CD14-positive monocyte (primary cell): ENCODE measurements around the gene PIM3. TPM values are rescaled to one million over a fixed set of nuclear protein-coding genes. Genes with fewer than 3 reads are reported as not detected.

Source experiments
- DNase-seq, 3 donors: peaks; one replicate each; pipeline ENCODE4 v3.0.0-alpha.2; 2011 to 2022
- H2AFZ ChIP-seq: 2 replicates; pipeline ENCODE4 v1.6.0; 2012; ENCODE audit warnings: mild to moderate bottlenecking, low read depth, low read length, inconsistent platforms; ENCODE audit not compliant: insufficient read depth, poor library complexity, severe bottlenecking
- H3K27ac ChIP-seq, 2 donors: 1 replicate in 1 of 2; 2 replicates in 1 of 2; pipeline ENCODE4 v1.5.1; 2012 to 2013; ENCODE audit warnings: low read length in 2 of 2, control low read depth in 1 of 2, inconsistent platforms in 1 of 2, low read depth in 1 of 2, mild to moderate bottlenecking in 1 of 2
- H3K27me3 ChIP-seq, 2 donors: one replicate each; pipeline versions ENCODE4 v1.6.0 to v1.6.1; 2011 to 2013; ENCODE audit warnings: low read length in 2 of 2; ENCODE audit not compliant: control insufficient read depth in 2 of 2, insufficient read depth in 2 of 2
- H3K36me3 ChIP-seq, 2 donors: replicated peaks in 1 of 2; 1 replicate in 1 of 2; 2 replicates in 1 of 2; pipeline versions ENCODE4 v1.5.1 to v1.6.1; 2012 to 2013; ENCODE audit warnings: low read length in 2 of 2, control low read depth in 1 of 2, inconsistent platforms in 1 of 2, mild to moderate bottlenecking in 1 of 2; ENCODE audit not compliant: insufficient read depth in 2 of 2, control insufficient read depth in 1 of 2
- H3K4me1 ChIP-seq, 2 donors: 1 replicate in 1 of 2; 2 replicates in 1 of 2; pipeline versions ENCODE4 v1.5.1 to v1.6.1; 2012 to 2013; ENCODE audit warnings: low read length in 2 of 2, control low read depth in 1 of 2, inconsistent platforms in 1 of 2, mild to moderate bottlenecking in 1 of 2, moderate library complexity in 1 of 2; ENCODE audit not compliant: insufficient read depth in 2 of 2, control insufficient read depth in 1 of 2
- H3K4me2 ChIP-seq: replicated peaks from 2 replicates; pipeline ENCODE3; 2012; ENCODE audit warnings: low read length, moderate library complexity, mild to moderate bottlenecking; ENCODE audit not compliant: poor library complexity, severe bottlenecking; ENCODE audit errors: extremely low read depth
- H3K4me3 ChIP-seq, 3 experiments: fragments of 200-600 bp in 1 of 3; sonication (generic) in 1 of 3; replicated peaks in 1 of 3; 1 replicate in 2 of 3; 2 replicates in 1 of 3; pipeline ENCODE4 v1.5.1; 2011 to 2013; ENCODE audit warnings: low read length in 3 of 3, mild to moderate bottlenecking in 3 of 3, control low read depth in 2 of 3, low read depth in 2 of 3, inconsistent platforms in 1 of 3, moderate library complexity in 1 of 3
- H3K79me2 ChIP-seq: 2 replicates; pipeline ENCODE4 v1.6.0; 2012; ENCODE audit warnings: mild to moderate bottlenecking, control low read depth, inconsistent platforms, low read length, moderate library complexity; ENCODE audit not compliant: insufficient read depth
- H3K9ac ChIP-seq: 2 replicates; pipeline ENCODE4 v1.6.0; 2017; ENCODE audit warnings: low read length, mild to moderate bottlenecking; ENCODE audit not compliant: insufficient read depth, poor library complexity, severe bottlenecking
- H3K9me3 ChIP-seq, 2 donors: replicated peaks in 1 of 2; 1 replicate in 1 of 2; 2 replicates in 1 of 2; pipeline versions ENCODE4 v1.5.1 to v1.6.1; 2012 to 2013; ENCODE audit warnings: low read length in 2 of 2, control low read depth in 1 of 2; ENCODE audit not compliant: control insufficient read depth in 1 of 2, insufficient read depth in 1 of 2
- H4K20me1 ChIP-seq: 2 replicates; pipeline ENCODE4 v1.6.0; 2012; ENCODE audit warnings: mild to moderate bottlenecking, low read length, control low read depth, moderate library complexity; ENCODE audit not compliant: insufficient read depth
- H3K27ac Mint-ChIP-seq, 7 donors: one replicate each; pipeline ENCODE4 v1.8.0; 2020; ENCODE audit warnings: mild to moderate bottlenecking in 7 of 7, mixed read lengths in 7 of 7, moderate library complexity in 6 of 7, inconsistent platforms in 2 of 7
- H3K27me3 Mint-ChIP-seq, 3 donors: one replicate each; pipeline ENCODE4 v1.8.0; 2021 to 2022; ENCODE audit warnings: low read depth in 3 of 3, mild to moderate bottlenecking in 3 of 3, mixed read lengths in 3 of 3, moderate library complexity in 3 of 3, inconsistent platforms in 1 of 3
- H3K36me3 Mint-ChIP-seq, 2 donors: one replicate each; pipeline ENCODE4 v1.8.0; 2020; ENCODE audit warnings: mixed read lengths in 2 of 2, inconsistent platforms in 1 of 2, mild to moderate bottlenecking in 1 of 2
- H3K4me1 Mint-ChIP-seq: one replicate; pipeline ENCODE4 v1.8.0; 2020; ENCODE audit warnings: mild to moderate bottlenecking, mixed read lengths
- H3K4me3 Mint-ChIP-seq, 2 donors: one replicate each; pipeline ENCODE4 v1.8.0; 2020; ENCODE audit warnings: mild to moderate bottlenecking in 2 of 2, mixed read lengths in 2 of 2, moderate library complexity in 1 of 2
- H3K9me3 Mint-ChIP-seq, 7 donors: one replicate each; pipeline ENCODE4 v1.8.0; 2020 to 2022; ENCODE audit warnings: mixed read lengths in 7 of 7, mild to moderate bottlenecking in 6 of 7, moderate library complexity in 6 of 7, inconsistent platforms in 2 of 7
- WGBS: methylation state at CpG from one replicate; pipeline ENCODE4 v1.1.5; 2013; ENCODE audit warnings: missing lambda C conversion rate; ENCODE audit not compliant: insufficient coverage; 5-methylcytosine and 5-hydroxymethylcytosine counted together
- intact Hi-C, 2 donors: fragments of 100-400 bp; cut with micrococcal nuclease; formaldehyde crosslinking; loops; one replicate each; pipeline versions ENCODE4 v1.15.0 to v1.15.1; 2023
- polyA plus RNA-seq, 3 donors: library from polyadenylated mRNA; depleted of rRNA in 1 of 3; unstranded in 2 of 3; stranded (reverse) in 1 of 3; fragments of 300-500 nt in 2 of 3; fragments of >200 nt in 1 of 3; fragmentation: Illumina TruSeq in 2 of 3; gene quantifications; 1 replicate in 2 of 3; 2 replicates in 1 of 3; pipeline ENCODE4 v1.2.3, GENCODE V29; 2012 to 2021
- TF ChIP-seq, protein P1 (sequence below): fragments of 200-600 bp; IDR thresholded peaks from one replicate; pipeline ENCODE4 v1.8.0; 2022; ENCODE audit warnings: antibody characterized with exemption, mild to moderate bottlenecking

PIM3 gene
- polyA plus RNA-seq, 3 donors = 38.8 to 135 (median 40.4) TPM

DNA sequence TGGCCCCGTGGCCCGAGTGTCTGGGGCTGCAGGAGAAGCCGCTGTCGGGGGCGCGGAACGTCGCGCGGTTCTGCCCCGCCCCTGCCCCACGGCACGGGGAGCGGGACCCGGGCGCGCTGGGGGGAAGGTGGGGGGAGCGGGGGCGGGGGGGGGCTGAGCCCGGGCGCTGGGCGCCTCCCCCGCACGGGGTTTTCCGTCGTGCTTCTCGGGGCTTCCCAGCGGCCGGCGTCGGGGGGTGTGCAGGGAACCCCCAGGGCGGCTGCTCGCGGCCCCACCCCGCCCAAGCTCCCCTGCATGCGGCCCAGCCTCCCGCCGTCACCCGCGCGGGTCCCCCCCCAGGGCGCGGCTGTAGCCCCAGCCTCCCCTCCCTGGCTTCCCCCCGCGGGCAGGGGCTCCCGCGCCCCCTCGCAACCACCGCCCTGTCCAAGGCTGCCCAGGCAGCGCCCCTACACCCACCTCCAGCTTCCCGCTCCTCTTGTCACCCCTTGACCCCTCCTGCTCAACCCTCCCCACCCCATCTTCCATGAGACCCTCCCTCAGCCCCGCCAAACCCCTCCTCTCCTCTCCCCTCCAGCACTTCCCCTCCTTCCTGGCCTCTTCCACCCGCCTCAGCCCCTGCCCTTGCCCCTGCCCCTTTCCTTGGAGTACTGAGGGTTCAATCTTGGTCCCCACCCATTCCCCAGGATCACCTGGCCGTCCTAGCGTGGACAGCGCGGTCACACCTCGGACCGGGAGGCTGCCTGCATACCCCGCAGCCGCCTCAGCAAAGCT, 50.3 kb downstream of the PIM3 start:
- Histone ChIP-seq H3K79me2 (no peaks in the 10 kb centered on the region), H3K4me3 (no peak overlapping the region), H3K9ac (no peak overlapping the region), H3K9me3 (no peaks in the 10 kb centered on the region), H3K27ac (no peak overlapping the region), H2AFZ (no peak overlapping the region), H3K27me3 (peaks cover 15 to 60% of the 10 kb centered on the region in 2 donors), H3K4me2 (no peak overlapping the region), H3K4me1 (no peaks in the 10 kb centered on the region), H4K20me1 (no peaks in the 10 kb centered on the region), H3K36me3 (no peaks in the 10 kb centered on the region)
- H3K36me3 Mint-ChIP-seq = no peaks in the 10 kb centered on the region
- peaks cover 2% of the 10 kb centered on the region for H3K4me1 Mint-ChIP-seq
- peak overlapping the region in 1 of 2 donors; percentile 67 for H3K4me3 Mint-ChIP-seq
- no peak overlapping the region for H3K27ac Mint-ChIP-seq
- peaks cover 0 to 5% (median 2%) of the 10 kb centered on the region in 7 donors for H3K9me3 Mint-ChIP-seq
- no peak for DNase-seq
- 7% methylated on average over 24 of the region's 61 CpGs for WGBS
- TF ChIP-seq, protein P1, sequence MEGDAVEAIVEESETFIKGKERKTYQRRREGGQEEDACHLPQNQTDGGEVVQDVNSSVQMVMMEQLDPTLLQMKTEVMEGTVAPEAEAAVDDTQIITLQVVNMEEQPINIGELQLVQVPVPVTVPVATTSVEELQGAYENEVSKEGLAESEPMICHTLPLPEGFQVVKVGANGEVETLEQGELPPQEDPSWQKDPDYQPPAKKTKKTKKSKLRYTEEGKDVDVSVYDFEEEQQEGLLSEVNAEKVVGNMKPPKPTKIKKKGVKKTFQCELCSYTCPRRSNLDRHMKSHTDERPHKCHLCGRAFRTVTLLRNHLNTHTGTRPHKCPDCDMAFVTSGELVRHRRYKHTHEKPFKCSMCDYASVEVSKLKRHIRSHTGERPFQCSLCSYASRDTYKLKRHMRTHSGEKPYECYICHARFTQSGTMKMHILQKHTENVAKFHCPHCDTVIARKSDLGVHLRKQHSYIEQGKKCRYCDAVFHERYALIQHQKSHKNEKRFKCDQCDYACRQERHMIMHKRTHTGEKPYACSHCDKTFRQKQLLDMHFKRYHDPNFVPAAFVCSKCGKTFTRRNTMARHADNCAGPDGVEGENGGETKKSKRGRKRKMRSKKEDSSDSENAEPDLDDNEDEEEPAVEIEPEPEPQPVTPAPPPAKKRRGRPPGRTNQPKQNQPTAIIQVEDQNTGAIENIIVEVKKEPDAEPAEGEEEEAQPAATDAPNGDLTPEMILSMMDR = no peak
- intact Hi-C loops = no loop called here
- peaks cover 28 to 62% (median 52%) of the 10 kb centered on the region in 3 donors for H3K27me3 Mint-ChIP-seq

- Histone ChIP-seq H3K27me3 (peaks cover 15 to 68% of the 10 kb centered on the region in 2 donors), H3K36me3 (no peaks in the 10 kb centered on the region), H2AFZ (no peak overlapping the region), H3K9me3 (no peaks in the 10 kb centered on the region), H3K4me1 (no peaks in the 10 kb centered on the region), H3K4me2 (no peak overlapping the region), H3K27ac (no peak overlapping the region), H3K9ac (no peak overlapping the region), H3K79me2 (no peaks in the 10 kb centered on the region), H4K20me1 (no peaks in the 10 kb centered on the region), H3K4me3 (no peak overlapping the region)
- Mint-ChIP-seq H3K9me3 (peaks cover 0 to 5% (median 2%) of the 10 kb centered on the region in 7 donors), H3K27me3 (peaks cover 34 to 69% (median 59%) of the 10 kb centered on the region in 3 donors), H3K36me3 (no peaks in the 10 kb centered on the region), H3K4me3 (peak overlapping the region; percentile 16 to 67), H3K4me1 (peaks cover 2% of the 10 kb centered on the region), H3K27ac (no peak overlapping the region)
- 65% methylated on average over 17 of the region's 18 CpGs for WGBS
- intact Hi-C loops = no loop called here
- DNase-seq = no peak
- TF ChIP-seq, protein P1 = no peak
Measured at GRCh38 chr22:50011447-50012210, 51.1 kb downstream of the PIM3 start.
